ENCODE measurements around the gene AP1G2. TPM values are rescaled to one million over a fixed set of nuclear protein-coding genes. Genes with fewer than 3 reads are reported as not detected.

The AP1G2 gene
- polyA plus RNA-seq, 1 donor from 2014 or later = 127 TPM

- Histone ChIP-seq H3K27ac (ENCODE audit: low read length) (no peak overlapping the region), H3K4me3 (ENCODE audit: low read length) (no peak overlapping the region), H3K4me2 (ENCODE audit: low read length) (no peak overlapping the region), H3F3A (ENCODE audit: insufficient read depth, low read length, poor library complexity, severe bottlenecking) (no peaks in the 10 kb centered on the region), H3K9me2 (ENCODE audit: insufficient read depth, low read length) (no peaks in the 10 kb centered on the region), H3K9me3 (ENCODE audit: low read length) (no peaks in the 10 kb centered on the region), H2AFZ (ENCODE audit: low read depth, low read length) (no peak overlapping the region), H3K27me3 (ENCODE audit: insufficient read depth, low read depth, low read length) (no peaks in the 10 kb centered on the region), H4K20me1 (ENCODE audit: insufficient read depth) (no peaks in the 10 kb centered on the region), H3K36me3 (ENCODE audit: insufficient read depth, low read length) (no peaks in the 10 kb centered on the region), H3K9ac (ENCODE audit: low read length) (no peak overlapping the region), H3K79me2 (replicated peaks; ENCODE audit: insufficient read depth, low read length) (no peaks in the 10 kb centered on the region)
- TF ChIP-seq, protein P1, sequence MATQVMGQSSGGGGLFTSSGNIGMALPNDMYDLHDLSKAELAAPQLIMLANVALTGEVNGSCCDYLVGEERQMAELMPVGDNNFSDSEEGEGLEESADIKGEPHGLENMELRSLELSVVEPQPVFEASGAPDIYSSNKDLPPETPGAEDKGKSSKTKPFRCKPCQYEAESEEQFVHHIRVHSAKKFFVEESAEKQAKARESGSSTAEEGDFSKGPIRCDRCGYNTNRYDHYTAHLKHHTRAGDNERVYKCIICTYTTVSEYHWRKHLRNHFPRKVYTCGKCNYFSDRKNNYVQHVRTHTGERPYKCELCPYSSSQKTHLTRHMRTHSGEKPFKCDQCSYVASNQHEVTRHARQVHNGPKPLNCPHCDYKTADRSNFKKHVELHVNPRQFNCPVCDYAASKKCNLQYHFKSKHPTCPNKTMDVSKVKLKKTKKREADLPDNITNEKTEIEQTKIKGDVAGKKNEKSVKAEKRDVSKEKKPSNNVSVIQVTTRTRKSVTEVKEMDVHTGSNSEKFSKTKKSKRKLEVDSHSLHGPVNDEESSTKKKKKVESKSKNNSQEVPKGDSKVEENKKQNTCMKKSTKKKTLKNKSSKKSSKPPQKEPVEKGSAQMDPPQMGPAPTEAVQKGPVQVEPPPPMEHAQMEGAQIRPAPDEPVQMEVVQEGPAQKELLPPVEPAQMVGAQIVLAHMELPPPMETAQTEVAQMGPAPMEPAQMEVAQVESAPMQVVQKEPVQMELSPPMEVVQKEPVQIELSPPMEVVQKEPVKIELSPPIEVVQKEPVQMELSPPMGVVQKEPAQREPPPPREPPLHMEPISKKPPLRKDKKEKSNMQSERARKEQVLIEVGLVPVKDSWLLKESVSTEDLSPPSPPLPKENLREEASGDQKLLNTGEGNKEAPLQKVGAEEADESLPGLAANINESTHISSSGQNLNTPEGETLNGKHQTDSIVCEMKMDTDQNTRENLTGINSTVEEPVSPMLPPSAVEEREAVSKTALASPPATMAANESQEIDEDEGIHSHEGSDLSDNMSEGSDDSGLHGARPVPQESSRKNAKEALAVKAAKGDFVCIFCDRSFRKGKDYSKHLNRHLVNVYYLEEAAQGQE (IDR thresholded peaks at IDR 0.05; ENCODE audit: borderline replicate concordance) = no peak
- TF ChIP-seq POLR2AphosphoS5 (IDR thresholded peaks at IDR 0.05) = no peak
- TF ChIP-seq MXI1 (conservative IDR thresholded peaks at IDR 0.05; ENCODE audit: poor library complexity, severe bottlenecking) = no peak
- TF ChIP-seq EZH2 (IDR thresholded peaks at IDR 0.05; ENCODE audit: borderline replicate concordance, insufficient read depth, low read length, poor library complexity, severe bottlenecking) = no peak
- TF ChIP-seq, protein P2, sequence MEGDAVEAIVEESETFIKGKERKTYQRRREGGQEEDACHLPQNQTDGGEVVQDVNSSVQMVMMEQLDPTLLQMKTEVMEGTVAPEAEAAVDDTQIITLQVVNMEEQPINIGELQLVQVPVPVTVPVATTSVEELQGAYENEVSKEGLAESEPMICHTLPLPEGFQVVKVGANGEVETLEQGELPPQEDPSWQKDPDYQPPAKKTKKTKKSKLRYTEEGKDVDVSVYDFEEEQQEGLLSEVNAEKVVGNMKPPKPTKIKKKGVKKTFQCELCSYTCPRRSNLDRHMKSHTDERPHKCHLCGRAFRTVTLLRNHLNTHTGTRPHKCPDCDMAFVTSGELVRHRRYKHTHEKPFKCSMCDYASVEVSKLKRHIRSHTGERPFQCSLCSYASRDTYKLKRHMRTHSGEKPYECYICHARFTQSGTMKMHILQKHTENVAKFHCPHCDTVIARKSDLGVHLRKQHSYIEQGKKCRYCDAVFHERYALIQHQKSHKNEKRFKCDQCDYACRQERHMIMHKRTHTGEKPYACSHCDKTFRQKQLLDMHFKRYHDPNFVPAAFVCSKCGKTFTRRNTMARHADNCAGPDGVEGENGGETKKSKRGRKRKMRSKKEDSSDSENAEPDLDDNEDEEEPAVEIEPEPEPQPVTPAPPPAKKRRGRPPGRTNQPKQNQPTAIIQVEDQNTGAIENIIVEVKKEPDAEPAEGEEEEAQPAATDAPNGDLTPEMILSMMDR (IDR thresholded peaks at IDR 0.05; ENCODE audit: poor library complexity, severe bottlenecking) = no peak
- no peak for TF ChIP-seq RAD21 (conservative IDR thresholded peaks at IDR 0.05)
- no peak for TF ChIP-seq EP300 (conservative IDR thresholded peaks at IDR 0.05; ENCODE audit: poor library complexity, severe bottlenecking)
Observed at GRCh38 chr14:23513818-23514643, 53.6 kb downstream of the AP1G2 start.

- no peaks in the 10 kb centered on the region for H3K9me2 ChIP-seq (ENCODE audit: insufficient read depth, low read length)
- H3K27me3 ChIP-seq (ENCODE audit: insufficient read depth, low read depth, low read length) = no peaks in the 10 kb centered on the region
- H3K36me3 ChIP-seq (ENCODE audit: insufficient read depth, low read length) = no peaks in the 10 kb centered on the region
- H3K9me3 ChIP-seq (ENCODE audit: low read length) = no peaks in the 10 kb centered on the region
- H3K9ac ChIP-seq (ENCODE audit: low read length) = no peak overlapping the region
- TF ChIP-seq RAD21 (conservative IDR thresholded peaks at IDR 0.05) (no peak), MXI1 (conservative IDR thresholded peaks at IDR 0.05; ENCODE audit: poor library complexity, severe bottlenecking) (no peak), SMC3 (conservative IDR thresholded peaks at IDR 0.05; ENCODE audit: poor library complexity) (no peak), TAF1 (IDR thresholded peaks at IDR 0.05; ENCODE audit: low read depth) (no peak), EZH2 (IDR thresholded peaks at IDR 0.05; ENCODE audit: borderline replicate concordance, insufficient read depth, low read length, poor library complexity, severe bottlenecking) (no peak), POLR2AphosphoS5 (IDR thresholded peaks at IDR 0.05) (no peak), EP300 (conservative IDR thresholded peaks at IDR 0.05; ENCODE audit: poor library complexity, severe bottlenecking) (no peak)
- TF ChIP-seq, protein P2 (IDR thresholded peaks at IDR 0.05; ENCODE audit: poor library complexity, severe bottlenecking) = no peak
- TF ChIP-seq, protein P1 (IDR thresholded peaks at IDR 0.05; ENCODE audit: borderline replicate concordance) = no peak
- no peak overlapping the region for H3K4me3 ChIP-seq (ENCODE audit: low read length)
- no peaks in the 10 kb centered on the region for H3F3A ChIP-seq (ENCODE audit: insufficient read depth, low read length, poor library complexity, severe bottlenecking)
- H3K79me2 ChIP-seq (replicated peaks; ENCODE audit: insufficient read depth, low read length) = no peaks in the 10 kb centered on the region
- H3K4me2 ChIP-seq (ENCODE audit: low read length) = no peak overlapping the region
- H4K20me1 ChIP-seq (ENCODE audit: insufficient read depth) = no peaks in the 10 kb centered on the region
- no peak overlapping the region for H2AFZ ChIP-seq (ENCODE audit: low read depth, low read length)
- no peak overlapping the region for H3K27ac ChIP-seq (ENCODE audit: low read length)
Observed at GRCh38 chr14:23513005-23513817, 54.4 kb downstream of the AP1G2 start.
